Non-pigmented ciliary epithelial cell (primary cell): Measurements from ENCODE around the gene HILPDA.
"Not testable (repeated sequence)": the region's sequence is repeated elsewhere in the genome, so short reads cannot be mapped to it uniquely, and the experiment has no call there.

Source experiments
- DNase-seq: peaks from one replicate; pipeline ENCODE4 v3.0.0-alpha.2; 2010; ENCODE audit warnings: low read depth

HILPDA gene

GRCh38 chr7:128463345-128463744, 7.7 kb downstream of the HILPDA start:
- not testable (repeated sequence) for DNase-seq

- not testable (repeated sequence) for DNase-seq
Observed at GRCh38 chr7:128463933-128464332, 8.3 kb downstream of the HILPDA start.

- not testable (repeated sequence) for DNase-seq
Observed at GRCh38 chr7:128466871-128467270, 11.2 kb downstream of the HILPDA start.

- peak; percentile 71 for DNase-seq
Observed at GRCh38 chr7:128476402-128477335, 21.0 kb downstream of the HILPDA start, which contains the start of gene METTL2B. METTL2B (plus strand) TSS chr7:128476748; CDS start chr7:128476766, 18 bp downstream.

- DNase-seq = not testable (repeated sequence)
Observed at GRCh38 chr7:128477336-128477690, 21.6 kb downstream of the HILPDA start.

GRCh38 chr7:128479082-128479481, 23.4 kb downstream of the HILPDA start:
- DNase-seq = not testable (repeated sequence)

- DNase-seq = not testable (repeated sequence)
Observed at GRCh38 chr7:128488134-128488533, 32.5 kb downstream of the HILPDA start.

- DNase-seq = no peak
Observed at GRCh38 chr7:128497405-128497804, 41.7 kb downstream of the HILPDA start.

GRCh38 chr7:128505416-128505815, 49.7 kb downstream of the HILPDA start:
- not testable (repeated sequence) for DNase-seq

- DNase-seq = not testable (repeated sequence)
Observed at GRCh38 chr7:128506819-128507218, 51.1 kb downstream of the HILPDA start.

- not testable (repeated sequence) for DNase-seq
Observed at GRCh38 chr7:128507321-128507993, 51.8 kb downstream of the HILPDA start.
